WTC11 (cell line): Measurements from ENCODE around the gene MAPK11. TPM values are rescaled to one million over a fixed set of nuclear protein-coding genes. Genes with fewer than 3 reads are reported as not detected.

ENCODE experiments used
- ATAC-seq: fragments of 200-7000 bp; cut with Tn5 transposase; 2 replicates; pipeline ENCODE4 v1.10.0; 2021; ENCODE audit warnings: mild to moderate bottlenecking, moderate library complexity
- CTCF ChIA-PET: fragments of 300-600 bp; sonication (Branson Sonifier 250); formaldehyde crosslinking; loops from one replicate; lab custom pipeline; 2021; ENCODE audit warnings: antibody characterized with exemption; lab: Charles Lee
- POLR2A ChIA-PET: fragments of 350-600 bp; sonication (Branson Sonifier 250); formaldehyde crosslinking; loops from one replicate; lab custom pipeline; 2021; ENCODE audit warnings: antibody characterized with exemption; lab: Charles Lee
- DNase-seq: peaks from one replicate; pipeline ENCODE4 v3.0.0; 2021; ENCODE audit warnings: low spot score
- H3K27ac Mint-ChIP-seq: 2 replicates; pipeline ENCODE4 v1.8.0; 2021; ENCODE audit warnings: mixed read lengths
- H3K27me3 Mint-ChIP-seq: 2 replicates; pipeline ENCODE4 v1.8.0; 2021; ENCODE audit warnings: low read depth, mild to moderate bottlenecking, moderate library complexity, mixed read lengths
- H3K36me3 Mint-ChIP-seq: 2 replicates; pipeline ENCODE4 v1.8.0; 2021; ENCODE audit warnings: mixed read lengths
- H3K4me1 Mint-ChIP-seq: 2 replicates; pipeline ENCODE4 v1.8.0; 2022; ENCODE audit warnings: mixed read lengths
- H3K4me3 Mint-ChIP-seq: 2 replicates; pipeline ENCODE4 v1.8.0; 2021; ENCODE audit warnings: mild to moderate bottlenecking, moderate library complexity, mixed read lengths
- H3K9me3 Mint-ChIP-seq: 2 replicates; pipeline ENCODE4 v1.8.0; 2021; ENCODE audit warnings: mixed read lengths
- ESRRA ChIP-seq: sonication (generic); formaldehyde crosslinking; IDR thresholded peaks from 2 replicates; pipeline ENCODE4 v1.8.1; 2022; ENCODE audit warnings: mild to moderate bottlenecking, missing genetic modification reagents, borderline replicate concordance
- FOXK1 ChIP-seq: sonication (generic); formaldehyde crosslinking; IDR thresholded peaks from 2 replicates; pipeline ENCODE4 v1.8.0; 2022; ENCODE audit warnings: mild to moderate bottlenecking, moderate library complexity, missing genetic modification reagents
- FOXP1 ChIP-seq: sonication (generic); formaldehyde crosslinking; IDR thresholded peaks from 2 replicates; pipeline ENCODE4 v1.8.0; 2022; ENCODE audit warnings: missing genetic modification reagents, mild to moderate bottlenecking, moderate library complexity, borderline replicate concordance
- FOXP4 ChIP-seq: sonication (generic); formaldehyde crosslinking; IDR thresholded peaks from 2 replicates; pipeline ENCODE4 v1.8.0; 2022; ENCODE audit warnings: mild to moderate bottlenecking, missing genetic modification reagents
- HMGA2 ChIP-seq: fragments of 250-450 bp; sonication (Bioruptor Pico); IDR thresholded peaks from 2 replicates; pipeline ENCODE4 v1.4.0; 2021; ENCODE audit warnings: mild to moderate bottlenecking, moderate library complexity
- HMGXB4 ChIP-seq: sonication (generic); formaldehyde crosslinking; IDR thresholded peaks from 2 replicates; pipeline ENCODE4 v1.8.1; 2023; ENCODE audit warnings: mild to moderate bottlenecking, moderate library complexity, missing genetic modification reagents
- JUN ChIP-seq: sonication (generic); formaldehyde crosslinking; IDR thresholded peaks from 2 replicates; pipeline ENCODE4 v1.8.0; 2023; ENCODE audit warnings: mild to moderate bottlenecking, missing genetic modification reagents
- NFATC4 ChIP-seq: fragments of 250-450 bp; sonication (Bioruptor Pico); IDR thresholded peaks from 2 replicates; pipeline ENCODE4 v1.9.0; 2021; ENCODE audit warnings: mild to moderate bottlenecking
- NFYB ChIP-seq: sonication (generic); formaldehyde crosslinking; conservative IDR thresholded peaks from 2 replicates; pipeline ENCODE4 v1.8.0; 2022; ENCODE audit warnings: low read depth, missing genetic modification reagents
- NR1H2 ChIP-seq: sonication (generic); formaldehyde crosslinking; IDR thresholded peaks from 2 replicates; pipeline ENCODE4 v1.9.0; 2021; ENCODE audit warnings: mild to moderate bottlenecking, moderate library complexity, missing genetic modification reagents
- USF2 ChIP-seq: sonication (generic); formaldehyde crosslinking; IDR thresholded peaks from 2 replicates; pipeline ENCODE4 v1.8.1; 2023; ENCODE audit warnings: mild to moderate bottlenecking, missing genetic modification reagents, moderate library complexity
- ZNF232 ChIP-seq: sonication (generic); formaldehyde crosslinking; IDR thresholded peaks from 2 replicates; pipeline ENCODE4 v1.8.0; 2022; ENCODE audit warnings: mild to moderate bottlenecking, missing genetic modification reagents
- ZNF423 ChIP-seq: fragments of 250-450 bp; sonication (Bioruptor Pico); IDR thresholded peaks from 2 replicates; pipeline ENCODE4 v2.1.2; 2022; ENCODE audit warnings: mild to moderate bottlenecking, moderate library complexity
- total RNA-seq: library from RNA; stranded (reverse); gene quantifications from 3 replicates; pipeline ENCODE4 v1.2.3, GENCODE V29; 2021

Gene MAPK11
- total RNA-seq, 1 experiment from 2014 or later: 2.3 TPM

GRCh38 chr22:50262973-50263617 lies 7.1 kb downstream of the MAPK11 start (continued):
- no peak for TF ChIP-seq NFATC4 (CRISPR knock-in tag)
- TF ChIP-seq FOXP4: no peak
- TF ChIP-seq NFYB (CRISPR knock-in tag): no peak
- no peak for TF ChIP-seq HMGXB4
- no peak for TF ChIP-seq FOXK1 (CRISPR knock-in tag)
- TF ChIP-seq JUN: no peak
- TF ChIP-seq HMGA2 (CRISPR knock-in tag): no peak
- TF ChIP-seq ZNF232 (CRISPR knock-in tag): no peak

GRCh38 chr22:50262460-50262911 lies 7.7 kb downstream of the MAPK11 start:
- POLR2A ChIA-PET: no interaction called here

GRCh38 chr22:50261615-50262459 lies 8.3 kb downstream of the MAPK11 start, which contains the start of gene MAPK12:
Gene MAPK12 (minus strand): TSS chr22:50261683. CDS start chr22:50261509, 174 bp downstream.
- CTCF ChIA-PET: interaction anchor here (0.6 to 3.7 kb wide), 12 partner anchors 9 to 204 kb away, joined by 3 to 21 read pairs (median 4); partner anchors contain the start of genes DENND6B and HDAC10
- Mint-ChIP-seq H3K4me3 (peak within 1 kb of the TSS; percentile 66), H3K36me3 (no peaks in the 10 kb centered on the region), H3K4me1 (peaks cover 8% of the 10 kb centered on the region), H3K27ac (no peak within 1 kb of the TSS), H3K27me3 (peaks cover 25% of the 10 kb centered on the region), H3K9me3 (no peaks in the 10 kb centered on the region)
- POLR2A ChIA-PET: no interaction called here
- TF ChIP-seq HMGXB4 (no peak), ZNF423 (CRISPR knock-in tag) (0 out of 2 replicates have a peak, but pooled peaks have one; percentile 48), FOXP1 (CRISPR knock-in tag) (no peak), USF2 (CRISPR knock-in tag) (peak; percentile 93)
- ATAC-seq (peak; percentile 69), DNase-seq (peak; percentile 72)

More at GRCh38 chr22:50262460-50262911, 7.7 kb downstream of the MAPK11 start:
- H3K36me3 Mint-ChIP-seq: no peaks in the 10 kb centered on the region
- H3K27me3 Mint-ChIP-seq: peaks cover 27% of the 10 kb centered on the region
- H3K4me1 Mint-ChIP-seq: peaks cover 8% of the 10 kb centered on the region
- H3K4me3 Mint-ChIP-seq: peak overlapping the region; percentile 66
- no peak for ATAC-seq
- no peak for DNase-seq
- TF ChIP-seq ESRRA: 0 out of 2 replicates have a peak, but pooled peaks have one; percentile 23
- no peak for TF ChIP-seq NR1H2 (CRISPR knock-in tag)
- CTCF ChIA-PET: interaction anchor here (0.9 to 3.7 kb wide), 6 partner anchors 10 to 80 kb away, joined by 3 to 21 read pairs (median 5); partner anchors contain the start of gene HDAC10
- no peaks in the 10 kb centered on the region for H3K9me3 Mint-ChIP-seq
- no peak overlapping the region for H3K27ac Mint-ChIP-seq
